ENCODE measurements around the gene ZGPAT. TPM values are rescaled to one million over a fixed set of nuclear protein-coding genes. Genes with fewer than 3 reads are reported as not detected.

ZGPAT gene
- total RNA-seq, 1 experiment from 2014 or later, result 37.9 TPM

DNA sequence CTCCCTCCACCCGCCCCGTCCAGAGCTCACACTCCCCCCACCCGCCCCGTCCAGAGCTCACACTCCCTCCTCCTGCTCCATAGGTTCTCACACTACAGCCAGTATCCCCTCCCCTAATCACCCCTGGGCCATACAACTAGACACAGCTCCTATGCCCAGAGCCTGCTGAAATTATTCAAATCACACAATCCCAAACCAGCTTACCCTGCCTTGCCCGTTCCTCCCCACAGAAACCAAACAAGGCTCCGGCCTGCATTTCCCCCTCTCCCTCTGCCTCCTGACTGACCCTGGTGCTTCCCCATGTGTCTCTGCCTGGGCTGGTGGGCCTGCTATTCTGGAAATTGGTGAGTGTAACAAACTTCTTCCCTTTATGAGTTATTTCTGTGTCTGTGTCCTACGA lies 50.3 kb downstream of the ZGPAT start:
- Histone ChIP-seq H3K27ac (ENCODE audit: low read length) (no peak overlapping the region), H3K27me3 (ENCODE audit: low read length) (no peaks in the 10 kb centered on the region), H3K9me3 (ENCODE audit: low read length) (no peaks in the 10 kb centered on the region), H3K4me1 (ENCODE audit: insufficient read depth, low read length) (no peaks in the 10 kb centered on the region), H3K79me2 (ENCODE audit: low read length) (no peaks in the 10 kb centered on the region), H3K4me2 (ENCODE audit: low read length) (no peak overlapping the region), H3K9me2 (replicated peaks; ENCODE audit: low read length) (no peaks in the 10 kb centered on the region), H3K9ac (ENCODE audit: low read length) (no peak overlapping the region), H3K36me3 (ENCODE audit: low read depth, low read length) (no peaks in the 10 kb centered on the region), H3F3A (ENCODE audit: low read length, unreplicated experiment) (no peaks in the 10 kb centered on the region), H3K4me3 (ENCODE audit: low read length) (no peak overlapping the region), H2AFZ (ENCODE audit: low read length) (no peak overlapping the region), H4K20me1 (ENCODE audit: low read length) (no peaks in the 10 kb centered on the region)
- CTCF ChIA-PET, result no interaction called here
- POLR2A ChIA-PET (ENCODE audit: unreplicated experiment), result no interaction called here
- no peak for TF ChIP-seq EZH2 (IDR thresholded peaks at IDR 0.05; ENCODE audit: low read length, unreplicated experiment)
- TF ChIP-seq CTCF (conservative IDR thresholded peaks at IDR 0.05; ENCODE audit: low read depth, low read length), result no peak
- no peak for TF ChIP-seq EZH2phosphoT487 (IDR thresholded peaks at IDR 0.05; ENCODE audit: borderline replicate concordance, low read length)
- intact Hi-C loops (cut with micrococcal nuclease), result no loop called here
- ATAC-seq (no peak), DNase-seq (no peak)
- BruUV-seq (replicated peaks), result no TSS peak

DNA sequence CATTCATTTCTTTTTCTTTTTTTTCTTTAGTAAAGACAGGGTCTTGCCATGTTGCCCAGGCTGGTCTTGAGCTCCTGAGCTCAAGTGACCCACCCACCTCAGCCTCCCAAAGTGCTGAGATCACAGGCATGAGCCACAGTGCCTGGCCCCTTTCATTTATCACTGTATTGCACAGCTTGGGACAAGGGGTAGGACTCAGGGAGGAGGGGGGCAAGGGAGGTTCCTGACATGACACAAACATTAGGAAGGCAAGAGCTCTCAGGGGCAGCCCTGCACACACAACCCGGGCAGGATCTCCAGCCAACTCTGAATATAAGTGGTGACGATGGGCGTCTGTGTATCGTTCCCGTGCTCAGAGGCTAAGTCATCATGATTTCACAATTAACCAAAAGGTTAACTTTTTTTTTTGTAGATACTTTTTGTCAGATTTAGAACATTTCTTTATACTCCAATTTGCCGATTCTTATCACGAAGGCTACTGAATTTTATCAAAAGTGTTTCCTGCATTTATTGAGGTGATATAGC lies 51.6 kb downstream of the ZGPAT start:
- H3K27ac ChIP-seq (ENCODE audit: low read length), result no peak overlapping the region
- H3K36me3 ChIP-seq (ENCODE audit: low read depth, low read length), result no peaks in the 10 kb centered on the region
- ChIA-PET CTCF (no interaction called here), POLR2A (ENCODE audit: unreplicated experiment) (no interaction called here)
- ATAC-seq (no peak), DNase-seq (no peak)
- no peaks in the 10 kb centered on the region for H3K4me1 ChIP-seq (ENCODE audit: insufficient read depth, low read length)
- BruUV-seq (replicated peaks), result no TSS peak
- H3K9ac ChIP-seq (ENCODE audit: low read length), result no peak overlapping the region
- H2AFZ ChIP-seq (ENCODE audit: low read length), result no peak overlapping the region
- no peak overlapping the region for H3K4me2 ChIP-seq (ENCODE audit: low read length)
- H3K27me3 ChIP-seq (ENCODE audit: low read length), result no peaks in the 10 kb centered on the region
- H3K79me2 ChIP-seq (ENCODE audit: low read length), result no peaks in the 10 kb centered on the region
- H3K4me3 ChIP-seq (ENCODE audit: low read length), result no peak overlapping the region
- H3K9me2 ChIP-seq (replicated peaks; ENCODE audit: low read length), result no peaks in the 10 kb centered on the region
- no peaks in the 10 kb centered on the region for H3F3A ChIP-seq (ENCODE audit: low read length, unreplicated experiment)
- intact Hi-C loops (cut with micrococcal nuclease), result no loop called here
- H4K20me1 ChIP-seq (ENCODE audit: low read length), result no peaks in the 10 kb centered on the region
- no peak for TF ChIP-seq CTCF (conservative IDR thresholded peaks at IDR 0.05; ENCODE audit: low read depth, low read length)
- TF ChIP-seq EZH2phosphoT487 (IDR thresholded peaks at IDR 0.05; ENCODE audit: borderline replicate concordance, low read length), result no peak
- TF ChIP-seq EZH2 (IDR thresholded peaks at IDR 0.05; ENCODE audit: low read length, unreplicated experiment), result no peak
- H3K9me3 ChIP-seq (ENCODE audit: low read length), result no peaks in the 10 kb centered on the region

- no peaks in the 10 kb centered on the region for H3K9me2 ChIP-seq (replicated peaks; ENCODE audit: low read length)
- H3K9ac ChIP-seq (ENCODE audit: low read length), result no peak overlapping the region
- H3K79me2 ChIP-seq (ENCODE audit: low read length), result no peaks in the 10 kb centered on the region
- no peaks in the 10 kb centered on the region for H3F3A ChIP-seq (ENCODE audit: low read length, unreplicated experiment)
- no peak overlapping the region for H2AFZ ChIP-seq (ENCODE audit: low read length)
- H3K36me3 ChIP-seq (ENCODE audit: low read depth, low read length), result no peaks in the 10 kb centered on the region
- no TSS peak for BruUV-seq (replicated peaks)
- ATAC-seq, result no peak
- TF ChIP-seq EZH2 (IDR thresholded peaks at IDR 0.05; ENCODE audit: low read length, unreplicated experiment), result no peak
- no peak for TF ChIP-seq CTCF (conservative IDR thresholded peaks at IDR 0.05; ENCODE audit: low read depth, low read length)
- TF ChIP-seq EZH2phosphoT487 (IDR thresholded peaks at IDR 0.05; ENCODE audit: borderline replicate concordance, low read length), result no peak
- H3K4me2 ChIP-seq (ENCODE audit: low read length), result no peak overlapping the region
- no peak overlapping the region for H3K27ac ChIP-seq (ENCODE audit: low read length)
- no peaks in the 10 kb centered on the region for H3K4me1 ChIP-seq (ENCODE audit: insufficient read depth, low read length)
- POLR2A ChIA-PET (ENCODE audit: unreplicated experiment), result no interaction called here
- intact Hi-C loops (cut with micrococcal nuclease), result no loop called here
- H4K20me1 ChIP-seq (ENCODE audit: low read length), result no peaks in the 10 kb centered on the region
- H3K4me3 ChIP-seq (ENCODE audit: low read length), result no peak overlapping the region
- H3K27me3 ChIP-seq (ENCODE audit: low read length), result no peaks in the 10 kb centered on the region
- CTCF ChIA-PET, result no interaction called here
- no peak for DNase-seq
- H3K9me3 ChIP-seq (ENCODE audit: low read length), result no peaks in the 10 kb centered on the region
Observed at GRCh38 chr20:63765082-63765873, 57.4 kb downstream of the ZGPAT start.
